ENCODE results near the gene RIT1.

- TF ChIP-seq, protein P1, sequence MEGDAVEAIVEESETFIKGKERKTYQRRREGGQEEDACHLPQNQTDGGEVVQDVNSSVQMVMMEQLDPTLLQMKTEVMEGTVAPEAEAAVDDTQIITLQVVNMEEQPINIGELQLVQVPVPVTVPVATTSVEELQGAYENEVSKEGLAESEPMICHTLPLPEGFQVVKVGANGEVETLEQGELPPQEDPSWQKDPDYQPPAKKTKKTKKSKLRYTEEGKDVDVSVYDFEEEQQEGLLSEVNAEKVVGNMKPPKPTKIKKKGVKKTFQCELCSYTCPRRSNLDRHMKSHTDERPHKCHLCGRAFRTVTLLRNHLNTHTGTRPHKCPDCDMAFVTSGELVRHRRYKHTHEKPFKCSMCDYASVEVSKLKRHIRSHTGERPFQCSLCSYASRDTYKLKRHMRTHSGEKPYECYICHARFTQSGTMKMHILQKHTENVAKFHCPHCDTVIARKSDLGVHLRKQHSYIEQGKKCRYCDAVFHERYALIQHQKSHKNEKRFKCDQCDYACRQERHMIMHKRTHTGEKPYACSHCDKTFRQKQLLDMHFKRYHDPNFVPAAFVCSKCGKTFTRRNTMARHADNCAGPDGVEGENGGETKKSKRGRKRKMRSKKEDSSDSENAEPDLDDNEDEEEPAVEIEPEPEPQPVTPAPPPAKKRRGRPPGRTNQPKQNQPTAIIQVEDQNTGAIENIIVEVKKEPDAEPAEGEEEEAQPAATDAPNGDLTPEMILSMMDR (IDR thresholded peaks at IDR 0.05), result no peak
- TF ChIP-seq POLR2AphosphoS5 (IDR thresholded peaks at IDR 0.05), result no peak
These were observed 21.6 kb downstream of the RIT1 start for GRCh38 chr1:155889566-155889965.

All from sigmoid colon (tissue), 4 donors.